ENCODE results near the gene LMO2. TPM values are rescaled to one million over a fixed set of nuclear protein-coding genes. Genes with fewer than 3 reads are reported as not detected.

LMO2 gene
- total RNA-seq, 2 donors from 2014 or later = 7.3 to 8.0 TPM

DNA sequence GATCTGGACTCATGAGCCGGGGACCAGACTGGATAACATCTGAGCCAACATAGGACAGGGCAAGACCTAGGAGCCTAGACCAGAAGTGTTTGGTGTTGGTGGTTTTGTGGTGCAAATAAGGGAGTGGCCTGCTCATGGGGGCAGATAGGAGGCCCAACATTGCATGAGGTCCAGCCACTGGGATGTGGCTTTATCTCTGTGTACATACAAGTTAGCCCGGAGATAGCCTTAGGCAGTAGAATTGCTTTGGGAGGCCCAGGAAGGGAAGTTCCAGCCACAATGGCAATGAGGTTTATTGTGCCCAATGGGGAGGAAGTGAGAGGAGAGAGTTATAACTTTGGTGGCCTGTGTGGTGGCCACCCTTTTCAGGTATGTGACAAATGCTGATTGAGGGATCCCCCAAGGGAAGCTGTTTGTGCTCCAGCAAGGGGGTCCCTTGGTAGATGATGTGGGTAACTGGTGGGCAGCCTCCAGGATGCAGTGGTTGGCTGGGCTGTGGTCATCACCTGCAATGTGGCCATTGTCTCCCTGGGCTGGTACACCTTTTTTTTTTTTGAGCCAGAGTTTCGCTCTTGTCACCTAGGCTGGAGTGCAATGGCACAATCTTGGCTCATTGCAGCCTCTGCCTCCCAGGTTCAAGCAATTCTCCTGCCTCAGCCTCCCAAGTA, 6.4 kb downstream of the LMO2 start:
- ATAC-seq (no peak), DNase-seq (no peak)
- Histone ChIP-seq H3K27me3 (no peaks in the 10 kb centered on the region), H3K4me1 (no peaks in the 10 kb centered on the region), H3K9me3 (no peaks in the 10 kb centered on the region), H3K36me3 (replicated peaks in 1 of 2; ENCODE audit: insufficient read depth in 1 of 2, low read depth in 2 of 2) (no peaks in the 10 kb centered on the region), H3K4me3 (no peak overlapping the region), H3K27ac (no peak overlapping the region)
- WGBS, 2 donors = 56 to 79% methylated on average over 2 to 3 of the region's 3 CpGs
- intact Hi-C loops (cut with DNase I) = no loop called here
- TF ChIP-seq POLR2A (IDR thresholded peaks at IDR 0.05) (no peak), CTCF (IDR thresholded peaks at IDR 0.05) (no peak)

DNA sequence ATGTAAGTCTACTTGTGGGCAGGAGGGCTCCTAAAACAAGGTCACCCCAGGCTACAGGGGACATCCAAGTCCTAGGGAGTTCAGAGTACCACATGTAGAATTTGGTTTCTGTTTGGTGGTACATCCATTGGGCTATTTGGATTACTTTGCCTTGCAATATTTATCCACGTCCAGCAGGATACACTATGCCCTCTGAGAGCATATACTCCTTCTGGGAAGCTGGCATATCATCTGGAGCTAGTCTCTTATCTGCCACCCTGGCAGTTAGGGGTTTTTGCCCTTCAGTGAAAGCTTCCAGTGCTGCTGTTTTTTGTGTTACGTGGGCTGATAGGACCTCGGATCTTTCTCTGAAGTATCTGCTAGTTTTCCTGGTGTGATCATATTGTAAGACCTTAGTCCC, 7.3 kb downstream of the LMO2 start:
- no peak overlapping the region for H3K27ac ChIP-seq
- no peak overlapping the region for H3K4me3 ChIP-seq
- H3K4me1 ChIP-seq = no peaks in the 10 kb centered on the region
- H3K36me3 ChIP-seq (replicated peaks in 1 of 2; ENCODE audit: insufficient read depth in 1 of 2, low read depth in 2 of 2) = no peaks in the 10 kb centered on the region
- intact Hi-C loops (cut with DNase I) = no loop called here
- no peaks in the 10 kb centered on the region for H3K27me3 ChIP-seq
- no peaks in the 10 kb centered on the region for H3K9me3 ChIP-seq
- ATAC-seq = no peak
- no peak for DNase-seq
- TF ChIP-seq POLR2A (IDR thresholded peaks at IDR 0.05) = no peak
- no peak for TF ChIP-seq CTCF (IDR thresholded peaks at IDR 0.05)
- WGBS, 2 donors = 64 to 87% methylated on average over 3 of the region's 3 CpGs

GRCh38 chr11:33884035-33884434, 7.8 kb downstream of the LMO2 start:
- ATAC-seq (no peak), DNase-seq (no peak)
- WGBS, 2 donors = 83 to 90% methylated on average over 5 of the region's 5 CpGs
- H3K36me3 ChIP-seq (replicated peaks in 1 of 2; ENCODE audit: insufficient read depth in 1 of 2, low read depth in 2 of 2) = no peaks in the 10 kb centered on the region
- no peaks in the 10 kb centered on the region for H3K9me3 ChIP-seq
- no peaks in the 10 kb centered on the region for H3K27me3 ChIP-seq
- no peak for TF ChIP-seq CTCF (IDR thresholded peaks at IDR 0.05)
- no peak overlapping the region for H3K27ac ChIP-seq
- intact Hi-C loops (cut with DNase I) = no loop called here
- no peaks in the 10 kb centered on the region for H3K4me1 ChIP-seq
- H3K4me3 ChIP-seq = no peak overlapping the region

DNA sequence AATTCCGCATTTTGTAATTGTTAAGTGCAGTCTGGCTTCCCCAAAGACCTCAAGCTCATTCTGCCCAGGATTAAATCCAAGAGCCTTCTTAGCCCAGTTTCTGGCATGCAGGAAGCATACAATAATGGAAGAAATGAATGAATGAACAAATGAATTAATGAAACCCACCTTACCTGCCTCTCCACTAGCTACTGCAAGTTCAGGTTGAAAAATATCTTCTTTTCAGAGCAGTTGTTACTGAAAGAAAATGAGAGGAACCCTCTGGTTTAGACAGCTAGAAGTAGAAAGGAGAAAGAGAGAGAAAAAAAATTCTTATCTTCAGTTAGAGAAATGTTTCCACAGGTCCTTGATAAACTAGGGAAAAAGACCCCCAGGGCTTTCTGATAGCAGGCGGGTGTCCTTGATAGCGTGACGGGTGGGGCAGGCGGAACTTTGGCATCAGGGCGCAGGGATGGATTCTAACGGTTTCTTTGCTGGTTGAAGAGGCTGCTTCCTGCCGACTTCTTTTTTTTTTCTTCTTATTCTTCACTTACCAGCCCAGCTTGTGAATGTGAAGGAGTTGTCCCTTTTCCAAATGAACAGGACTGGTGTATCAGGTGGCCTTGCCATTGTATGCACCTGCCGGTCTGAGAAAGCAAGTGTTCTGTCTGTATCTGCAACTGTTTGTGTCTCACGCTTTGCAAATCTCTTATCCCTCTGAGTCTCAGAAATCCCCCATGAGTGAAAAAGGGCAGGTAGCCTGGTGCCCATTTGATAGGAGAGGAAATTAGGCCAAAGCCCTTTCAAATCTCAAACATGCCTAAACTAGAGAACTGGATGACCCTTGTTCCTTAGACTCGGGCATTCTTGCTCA, 10.0 kb downstream of the LMO2 start:
- no peak overlapping the region for H3K4me3 ChIP-seq
- intact Hi-C loops (cut with DNase I) = no loop called here
- no peak for ATAC-seq
- H3K36me3 ChIP-seq (replicated peaks in 1 of 2; ENCODE audit: insufficient read depth in 1 of 2, low read depth in 2 of 2) = no peaks in the 10 kb centered on the region
- DNase-seq = no peak
- no peak for TF ChIP-seq CTCF (IDR thresholded peaks at IDR 0.05)
- no peaks in the 10 kb centered on the region for H3K4me1 ChIP-seq
- WGBS, 2 donors = 38 to 39% methylated on average over 11 of the region's 11 CpGs
- no peaks in the 10 kb centered on the region for H3K9me3 ChIP-seq
- H3K27me3 ChIP-seq = no peaks in the 10 kb centered on the region
- H3K27ac ChIP-seq = no peak overlapping the region
